Measurements from ENCODE around the gene DHX36. TPM values are rescaled to one million over a fixed set of nuclear protein-coding genes. Genes with fewer than 3 reads are reported as not detected.

DHX36 gene
- total and polyA plus RNA-seq, 2 of the 4 experiments (the other 2 are of a cell fraction), result 27.1 to 30.2 TPM

DNA sequence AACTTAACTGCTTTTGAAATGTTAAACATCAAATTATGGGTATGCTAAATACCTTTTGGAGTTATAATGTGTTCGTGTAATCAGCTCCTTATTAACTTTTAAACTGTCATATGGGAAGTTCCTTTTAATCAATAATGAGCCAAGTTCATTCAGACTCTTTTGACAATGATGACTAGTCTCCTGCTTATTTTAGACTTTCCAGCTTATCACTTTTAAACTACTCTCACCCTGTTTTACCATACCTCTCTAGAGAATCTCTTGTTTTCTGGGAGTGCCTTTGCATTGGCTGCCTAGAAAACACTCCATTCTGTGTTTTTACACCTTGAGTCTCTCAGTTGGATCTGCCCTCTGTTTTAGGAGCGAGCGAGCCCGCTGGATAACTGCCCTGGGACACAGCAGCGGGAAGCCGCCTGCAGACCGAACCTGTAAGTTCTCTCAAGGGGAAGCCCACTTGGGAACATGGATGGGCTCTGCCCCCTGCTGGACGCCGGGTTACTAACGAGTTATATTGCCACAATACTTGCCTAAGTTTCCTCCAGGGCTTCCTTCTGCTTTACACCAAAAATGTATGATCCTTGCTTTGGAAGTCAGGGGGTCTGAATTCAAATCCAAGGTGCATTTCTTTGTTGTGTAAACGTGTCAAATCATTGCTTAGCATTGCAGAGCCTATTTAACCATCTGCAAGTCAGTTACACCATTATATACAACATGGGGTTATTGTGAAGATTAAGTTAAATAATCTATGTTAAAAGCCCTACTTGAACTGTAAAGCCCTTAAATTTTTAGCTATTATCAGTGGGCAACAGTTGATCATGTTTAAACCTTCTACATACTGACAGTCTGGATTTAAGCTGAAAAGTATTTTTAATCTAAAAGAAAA, 71.3 kb downstream of the DHX36 start (continued):
- TF ChIP-seq, protein P1, sequence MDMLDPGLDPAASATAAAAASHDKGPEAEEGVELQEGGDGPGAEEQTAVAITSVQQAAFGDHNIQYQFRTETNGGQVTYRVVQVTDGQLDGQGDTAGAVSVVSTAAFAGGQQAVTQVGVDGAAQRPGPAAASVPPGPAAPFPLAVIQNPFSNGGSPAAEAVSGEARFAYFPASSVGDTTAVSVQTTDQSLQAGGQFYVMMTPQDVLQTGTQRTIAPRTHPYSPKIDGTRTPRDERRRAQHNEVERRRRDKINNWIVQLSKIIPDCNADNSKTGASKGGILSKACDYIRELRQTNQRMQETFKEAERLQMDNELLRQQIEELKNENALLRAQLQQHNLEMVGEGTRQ (IDR thresholded peaks at IDR 0.05; ENCODE audit: low read depth, low read length), result no peak
- TF ChIP-seq RAD21 (IDR thresholded peaks at IDR 0.05; ENCODE audit: low read length), result peak; percentile 97

- CTCF ChIA-PET, result interaction anchor here (2.2 to 2.7 kb wide), 2 partner anchors 129 to 156 kb away, joined by 6 to 9 read pairs; no protein-coding TSS in a partner anchor
- H3K36me3 ChIP-seq (ENCODE audit: control insufficient read depth, insufficient read depth, low read length), result peaks cover 8% of the 10 kb centered on the region
- in situ Hi-C loops (cut with MboI; ENCODE audit: low sequenced_read_pairs), result loop anchor here (5.0 kb wide), 1 partner anchor 154 kb away; no protein-coding TSS in a partner anchor
- no peak overlapping the region for H3K27ac ChIP-seq (ENCODE audit: insufficient read depth, low read length)
- H2BK15ac ChIP-seq (ENCODE audit: low read depth, low read length), result no peak overlapping the region
- DNase-seq (no peak), ATAC-seq (ENCODE audit: low read depth) (no peak)
- H4K5ac ChIP-seq (ENCODE audit: low read depth, low read length), result no peak overlapping the region
- H3K18ac ChIP-seq (ENCODE audit: low read depth, low read length), result no peak overlapping the region
- dilution Hi-C loops (cut with HindIII; ENCODE audit: low sequenced_read_pairs, unreplicated experiment), result no loop called here
- no peaks in the 10 kb centered on the region for H3K79me1 ChIP-seq (ENCODE audit: low read depth in 1 of 2, low read length in 2 of 2)
- H3K9me1 ChIP-seq (ENCODE audit: insufficient read depth, low read length), result no peaks in the 10 kb centered on the region
- H3K4me3 ChIP-seq (ENCODE audit: insufficient read depth, low read depth, low read length), result no peak overlapping the region
- H3K27me3 ChIP-seq (ENCODE audit: control insufficient read depth, insufficient read depth, low read length), result no peaks in the 10 kb centered on the region
- no peak overlapping the region for H2AK9ac ChIP-seq (replicated peaks; ENCODE audit: low read depth, low read length, poor library complexity)
- no peak overlapping the region for H2AK5ac ChIP-seq (ENCODE audit: low read depth, low read length)
- no peak overlapping the region for H3K9ac ChIP-seq (ENCODE audit: low read depth, low read length)
- H2BK20ac ChIP-seq (ENCODE audit: low read depth, low read length), result no peak overlapping the region
- H3K9me3 ChIP-seq (ENCODE audit: control insufficient read depth, insufficient read depth, low read length), result no peaks in the 10 kb centered on the region
- no peaks in the 10 kb centered on the region for H4K20me1 ChIP-seq (ENCODE audit: insufficient read depth, low read length)
- TF ChIP-seq POLR2A (IDR thresholded peaks at IDR 0.05; ENCODE audit: low read depth, low read length), result no peak
- no peak for TF ChIP-seq RAD21 (IDR thresholded peaks at IDR 0.05; ENCODE audit: low read length)
- intact Hi-C loops (cut with micrococcal nuclease), result no loop called here
- no peak overlapping the region for H3K4ac ChIP-seq (ENCODE audit: low read depth, low read length)
- no peak overlapping the region for H4K8ac ChIP-seq (ENCODE audit: low read depth in 2 of 2, low read length in 2 of 2)
- H2BK5ac ChIP-seq (ENCODE audit: low read depth, low read length, poor library complexity, severe bottlenecking), result no peak overlapping the region
- H3K4me2 ChIP-seq (ENCODE audit: low read depth, low read length), result no peak overlapping the region
- POLR2A ChIA-PET (ENCODE audit: unreplicated experiment), result no interaction called here
- WGBS, 2 experiments (ENCODE audit: extremely low coverage in 2 of 2, insufficient read length in 1 of 2), result 100% methylated on average over 1 of the region's 3 CpGs; no CpG with 5 or more reads in 1 of the 2 experiments
- no peak overlapping the region for H2AFZ ChIP-seq (replicated peaks; ENCODE audit: low read length, poor library complexity)
- no peak overlapping the region for H2BK120ac ChIP-seq (ENCODE audit: low read depth, low read length)
- H3K23ac ChIP-seq (ENCODE audit: low read depth, low read length), result no peak overlapping the region
- H3K56ac ChIP-seq (ENCODE audit: extremely low read depth, insufficient read depth, low read length), result no peak overlapping the region
- H3K4me1 ChIP-seq (ENCODE audit: control insufficient read depth, insufficient read depth, low read length), result no peaks in the 10 kb centered on the region
- no peak overlapping the region for H4K91ac ChIP-seq (ENCODE audit: insufficient read depth, low read depth, low read length)
- no TSS peak for BruUV-seq (replicated peaks)
- no peak overlapping the region for H3K14ac ChIP-seq (replicated peaks; ENCODE audit: low read depth, low read length)
These were observed 72.7 kb downstream of the DHX36 start for GRCh38 chr3:154251610-154252009.

All from IMR-90 (cell line).